Progenitor cell of endocrine pancreas (in vitro differentiated cells): ENCODE data around the gene NOX4. TPM values are rescaled to one million over a fixed set of nuclear protein-coding genes. Genes with fewer than 3 reads are reported as not detected.

Experiments
- DNase-seq: peaks from one replicate; pipeline ENCODE4 v3.0.0; 2021; ENCODE audit warnings: low spot score; ENCODE audit not compliant: unreplicated experiment
- H3K27ac Mint-ChIP-seq: 2 replicates; pipeline ENCODE4 v1.8.0; 2021; ENCODE audit warnings: mild to moderate bottlenecking, moderate library complexity, mixed read lengths
- H3K27me3 Mint-ChIP-seq: 2 replicates; pipeline ENCODE4 v1.8.0; 2021; ENCODE audit warnings: mixed read lengths
- H3K36me3 Mint-ChIP-seq: 2 replicates; pipeline ENCODE4 v1.8.0; 2022; ENCODE audit warnings: mixed read lengths; ENCODE audit not compliant: insufficient read depth
- H3K4me1 Mint-ChIP-seq: 2 replicates; pipeline ENCODE4 v1.8.0; 2021; ENCODE audit warnings: low read depth, mixed read lengths
- H3K4me3 Mint-ChIP-seq: 2 replicates; pipeline ENCODE4 v1.8.0; 2021; ENCODE audit warnings: low read depth, mild to moderate bottlenecking, moderate library complexity, mixed read lengths
- H3K9me3 Mint-ChIP-seq: 2 replicates; pipeline ENCODE4 v1.8.0; 2021; ENCODE audit warnings: low read depth, mixed read lengths
- total RNA-seq: library from RNA; stranded (reverse); gene quantifications from 2 replicates; pipeline ENCODE4 v1.2.1, GENCODE V29; 2021
- TF ChIP-seq, protein P1 (sequence below): fragments of 200-600 bp; sonication (generic); IDR thresholded peaks from one replicate; pipeline ENCODE4 v1.5.0; 2021; ENCODE audit warnings: antibody characterized with exemption, mild to moderate bottlenecking; ENCODE audit not compliant: unreplicated experiment

NOX4 gene
- total RNA-seq, 1 donor from 2014 or later, result 6.7 TPM

DNA sequence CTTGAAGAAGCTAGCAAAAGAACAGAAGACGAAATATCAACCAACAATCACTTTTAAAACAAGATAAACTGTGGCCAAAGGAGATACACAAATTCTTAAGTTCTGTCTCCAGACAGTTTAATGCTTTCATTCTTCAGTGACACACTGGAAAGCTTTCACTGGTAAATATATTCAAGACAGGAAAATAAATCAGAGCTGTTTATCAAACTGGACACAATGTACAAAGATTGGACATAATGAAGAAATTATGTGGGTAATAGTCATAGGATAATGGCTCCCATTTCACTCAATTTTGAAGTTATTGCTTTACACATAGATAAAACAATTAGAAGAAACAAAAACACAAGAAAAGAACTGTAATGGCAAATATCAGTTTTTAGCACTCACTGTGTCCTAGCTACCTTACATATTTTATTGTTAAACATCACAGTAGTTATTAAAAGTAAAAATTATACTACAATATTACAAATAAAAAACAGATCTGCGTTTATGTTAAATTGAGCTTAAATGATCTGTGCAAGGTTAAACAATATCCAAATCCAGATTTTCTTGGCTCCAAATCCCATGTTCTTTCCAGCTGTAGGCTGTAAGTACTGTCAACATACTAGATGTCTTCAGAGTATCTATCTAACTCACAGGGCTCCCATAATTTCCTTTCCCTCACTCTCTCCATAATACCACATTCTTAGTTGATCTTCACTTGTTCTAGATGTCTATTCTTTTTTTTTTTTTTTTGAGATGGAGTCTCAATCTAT, 38.6 kb upstream of the NOX4 start:
- DNase-seq, result no peak
- no peaks in the 10 kb centered on the region for H3K27me3 Mint-ChIP-seq
- H3K36me3 Mint-ChIP-seq, result no peaks in the 10 kb centered on the region
- H3K9me3 Mint-ChIP-seq, result peaks cover 10% of the 10 kb centered on the region
- H3K27ac Mint-ChIP-seq, result no peak overlapping the region
- H3K4me1 Mint-ChIP-seq, result peaks cover 2% of the 10 kb centered on the region
- TF ChIP-seq, protein P1, sequence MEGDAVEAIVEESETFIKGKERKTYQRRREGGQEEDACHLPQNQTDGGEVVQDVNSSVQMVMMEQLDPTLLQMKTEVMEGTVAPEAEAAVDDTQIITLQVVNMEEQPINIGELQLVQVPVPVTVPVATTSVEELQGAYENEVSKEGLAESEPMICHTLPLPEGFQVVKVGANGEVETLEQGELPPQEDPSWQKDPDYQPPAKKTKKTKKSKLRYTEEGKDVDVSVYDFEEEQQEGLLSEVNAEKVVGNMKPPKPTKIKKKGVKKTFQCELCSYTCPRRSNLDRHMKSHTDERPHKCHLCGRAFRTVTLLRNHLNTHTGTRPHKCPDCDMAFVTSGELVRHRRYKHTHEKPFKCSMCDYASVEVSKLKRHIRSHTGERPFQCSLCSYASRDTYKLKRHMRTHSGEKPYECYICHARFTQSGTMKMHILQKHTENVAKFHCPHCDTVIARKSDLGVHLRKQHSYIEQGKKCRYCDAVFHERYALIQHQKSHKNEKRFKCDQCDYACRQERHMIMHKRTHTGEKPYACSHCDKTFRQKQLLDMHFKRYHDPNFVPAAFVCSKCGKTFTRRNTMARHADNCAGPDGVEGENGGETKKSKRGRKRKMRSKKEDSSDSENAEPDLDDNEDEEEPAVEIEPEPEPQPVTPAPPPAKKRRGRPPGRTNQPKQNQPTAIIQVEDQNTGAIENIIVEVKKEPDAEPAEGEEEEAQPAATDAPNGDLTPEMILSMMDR, result no peak
- H3K4me3 Mint-ChIP-seq, result no peak overlapping the region

- H3K4me1 Mint-ChIP-seq, result peaks cover 6% of the 10 kb centered on the region
- no peaks in the 10 kb centered on the region for H3K36me3 Mint-ChIP-seq
- no peak overlapping the region for H3K4me3 Mint-ChIP-seq
- H3K27ac Mint-ChIP-seq, result no peak overlapping the region
- no peak for DNase-seq
- no peaks in the 10 kb centered on the region for H3K27me3 Mint-ChIP-seq
- TF ChIP-seq, protein P1, result no peak
- H3K9me3 Mint-ChIP-seq, result peaks cover 14% of the 10 kb centered on the region
These were observed 30.6 kb upstream of the NOX4 start for GRCh38 chr11:89521792-89522191.

- DNase-seq, result no peak
- Mint-ChIP-seq H3K27me3 (no peaks in the 10 kb centered on the region), H3K4me1 (peaks cover 11% of the 10 kb centered on the region), H3K36me3 (no peaks in the 10 kb centered on the region), H3K9me3 (peaks cover 11% of the 10 kb centered on the region), H3K27ac (no peak overlapping the region), H3K4me3 (no peak overlapping the region)
- TF ChIP-seq, protein P1, result no peak
These were observed 30.1 kb upstream of the NOX4 start for GRCh38 chr11:89521294-89521693.

DNA sequence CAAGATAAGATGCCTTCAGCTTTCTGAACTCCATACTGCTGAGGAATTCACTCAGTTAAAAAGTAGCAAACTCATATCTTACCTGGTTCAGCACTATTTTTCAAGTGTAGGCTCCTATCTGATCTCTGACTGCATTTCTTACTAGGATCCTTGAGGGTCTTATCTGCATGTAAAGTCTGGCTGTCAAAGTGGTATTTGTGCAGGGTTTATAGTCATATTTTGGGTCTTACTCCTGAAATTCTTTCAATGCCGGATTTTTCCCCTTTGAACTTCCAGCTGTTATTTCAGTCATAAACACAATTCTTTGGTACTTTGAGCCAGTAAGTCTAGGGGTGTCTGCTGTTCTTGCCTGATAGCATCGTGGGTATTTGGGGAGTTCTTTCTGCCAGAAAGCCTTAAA, 25.3 kb upstream of the NOX4 start:
- TF ChIP-seq, protein P1, result no peak
- no peak overlapping the region for H3K27ac Mint-ChIP-seq
- H3K4me1 Mint-ChIP-seq, result peaks cover 16% of the 10 kb centered on the region
- peaks cover 14% of the 10 kb centered on the region for H3K9me3 Mint-ChIP-seq
- DNase-seq, result no peak
- no peak overlapping the region for H3K4me3 Mint-ChIP-seq
- no peaks in the 10 kb centered on the region for H3K27me3 Mint-ChIP-seq
- H3K36me3 Mint-ChIP-seq, result peaks cover 2% of the 10 kb centered on the region

- DNase-seq, result no peak
- H3K36me3 Mint-ChIP-seq, result no peaks in the 10 kb centered on the region
- TF ChIP-seq, protein P1, result no peak
- H3K4me3 Mint-ChIP-seq, result no peak overlapping the region
- H3K27me3 Mint-ChIP-seq, result peaks cover 6% of the 10 kb centered on the region
- no peak overlapping the region for H3K27ac Mint-ChIP-seq
- H3K9me3 Mint-ChIP-seq, result no peaks in the 10 kb centered on the region
- peaks cover 13% of the 10 kb centered on the region for H3K4me1 Mint-ChIP-seq
These were observed 17.4 kb upstream of the NOX4 start for GRCh38 chr11:89508544-89508943.
